IMR-90 (cell line): ENCODE results near the gene STXBP6. TPM values are rescaled to one million over a fixed set of nuclear protein-coding genes. Genes with fewer than 3 reads are reported as not detected.
A peak's percentile ranks its signal among the peaks of the same experiment; 100 is the strongest.

Experiments used
- ATAC-seq: fragments of 200-7000 bp; cut with Tn5 transposase; 2 replicates; pipeline ENCODE4 v1.9.1; 2020; ENCODE audit warnings: low read depth, mild to moderate bottlenecking, moderate library complexity
- BruUV-seq: library from RNA; stranded (reverse); fragments of 400-500 nt; replicated peaks from 2 replicates; lab custom pipeline; 2021; lab: Mats Ljungman, UMichigan
- CTCF ChIA-PET: fragments of 300-600 bp; formaldehyde crosslinking; extraction: SDS; loops from one replicate; lab custom pipeline; 2021; ENCODE audit warnings: antibody characterized with exemption; lab: Yijun Ruan, JAX
- POLR2A ChIA-PET: fragments of 300-600 bp; sonication (Branson Sonifier 250); formaldehyde crosslinking; loops from one replicate; lab custom pipeline; 2022; ENCODE audit warnings: antibody characterized with exemption; ENCODE audit not compliant: unreplicated experiment; lab: Charles Lee
- DNase-seq: peaks from one replicate; pipeline ENCODE4 v3.0.0; 2013
- H2AFZ ChIP-seq: replicated peaks from 2 replicates; pipeline ENCODE3; 2013; ENCODE audit warnings: low read length, mild to moderate bottlenecking; ENCODE audit not compliant: poor library complexity
- H2AK5ac ChIP-seq: 2 replicates; pipeline ENCODE4 v1.6.1; 2013; ENCODE audit warnings: low read depth, low read length, inconsistent platforms
- H2AK9ac ChIP-seq: replicated peaks from 2 replicates; pipeline ENCODE3; 2013; ENCODE audit warnings: mild to moderate bottlenecking, low read depth, low read length, moderate library complexity; ENCODE audit not compliant: poor library complexity
- H2BK120ac ChIP-seq: 2 replicates; pipeline ENCODE4 v1.6.1; 2013; ENCODE audit warnings: low read depth, low read length, inconsistent platforms
- H2BK15ac ChIP-seq: 3 replicates; pipeline ENCODE4 v1.6.1; 2013; ENCODE audit warnings: low read depth, low read length, inconsistent platforms
- H2BK20ac ChIP-seq: 2 replicates; pipeline ENCODE4 v1.6.1; 2013; ENCODE audit warnings: low read depth, mild to moderate bottlenecking, inconsistent platforms, low read length, moderate library complexity
- H2BK5ac ChIP-seq: 2 replicates; pipeline ENCODE4 v1.6.1; 2013; ENCODE audit warnings: mild to moderate bottlenecking, low read depth, low read length, inconsistent platforms; ENCODE audit not compliant: poor library complexity, severe bottlenecking
- H3K14ac ChIP-seq: replicated peaks from 2 replicates; pipeline ENCODE4 v1.6.1; 2013; ENCODE audit warnings: low read depth, low read length, inconsistent platforms
- H3K18ac ChIP-seq: 2 replicates; pipeline ENCODE4 v1.6.1; 2013; ENCODE audit warnings: low read depth, low read length, control low read depth
- H3K23ac ChIP-seq: 2 replicates; pipeline ENCODE4 v1.6.1; 2013; ENCODE audit warnings: low read depth, low read length, inconsistent platforms
- H3K27ac ChIP-seq: 2 replicates; pipeline ENCODE4 v1.5.1; 2013; ENCODE audit warnings: mild to moderate bottlenecking, control low read depth, low read length; ENCODE audit not compliant: insufficient read depth
- H3K27me3 ChIP-seq: 2 replicates; pipeline ENCODE4 v1.6.1; 2013; ENCODE audit warnings: low read length; ENCODE audit not compliant: control insufficient read depth, insufficient read depth
- H3K36me3 ChIP-seq: 2 replicates; pipeline ENCODE4 v1.6.1; 2013; ENCODE audit warnings: low read length, mixed read lengths; ENCODE audit not compliant: control insufficient read depth, insufficient read depth
- H3K4ac ChIP-seq: 2 replicates; pipeline ENCODE4 v1.6.1; 2013; ENCODE audit warnings: low read depth, low read length, inconsistent platforms
- H3K4me1 ChIP-seq: 2 replicates; pipeline ENCODE4 v1.6.1; 2013; ENCODE audit warnings: low read length, mixed read lengths; ENCODE audit not compliant: control insufficient read depth, insufficient read depth
- H3K4me2 ChIP-seq: 2 replicates; pipeline ENCODE4 v1.6.1; 2013; ENCODE audit warnings: low read depth, mild to moderate bottlenecking, control low read depth, low read length, moderate library complexity
- H3K4me3 ChIP-seq: 2 replicates; pipeline ENCODE4 v1.5.1; 2013; ENCODE audit warnings: low read depth, mild to moderate bottlenecking, control low read depth, low read length, moderate library complexity; ENCODE audit not compliant: insufficient read depth
- H3K56ac ChIP-seq: 2 replicates; pipeline ENCODE4 v1.6.1; 2013; ENCODE audit warnings: low read length, inconsistent platforms; ENCODE audit not compliant: insufficient read depth; ENCODE audit errors: extremely low read depth
- H3K79me1 ChIP-seq, 2 experiments: 2 replicates each; pipeline ENCODE4 v1.6.1; 2013; ENCODE audit warnings: low read length in 2 of 2, inconsistent platforms in 1 of 2, low read depth in 1 of 2
- H3K9ac ChIP-seq: 2 replicates; pipeline ENCODE4 v1.6.1; 2013; ENCODE audit warnings: low read depth, low read length, control low read depth
- H3K9me1 ChIP-seq: 2 replicates; pipeline ENCODE4 v1.6.1; 2013; ENCODE audit warnings: low read length, inconsistent platforms; ENCODE audit not compliant: insufficient read depth
- H3K9me3 ChIP-seq: 2 replicates; pipeline ENCODE4 v1.6.1; 2013; ENCODE audit warnings: low read length; ENCODE audit not compliant: control insufficient read depth, insufficient read depth
- H4K20me1 ChIP-seq: 2 replicates; pipeline ENCODE4 v1.6.1; 2013; ENCODE audit warnings: low read length, inconsistent platforms; ENCODE audit not compliant: insufficient read depth
- H4K5ac ChIP-seq: 2 replicates; pipeline ENCODE4 v1.6.1; 2013; ENCODE audit warnings: mild to moderate bottlenecking, low read depth, low read length, control low read depth
- H4K8ac ChIP-seq, 2 experiments: 2 replicates each; pipeline ENCODE4 v1.6.1; 2013; ENCODE audit warnings: low read depth in 2 of 2, low read length in 2 of 2, control low read depth in 1 of 2, inconsistent platforms in 1 of 2
- H4K91ac ChIP-seq: 2 replicates; pipeline ENCODE4 v1.6.1; 2013; ENCODE audit warnings: low read depth, low read length, inconsistent platforms; ENCODE audit not compliant: insufficient read depth
- FOS ChIP-seq: fragments of 150-350 bp; IDR thresholded peaks from 2 replicates; pipeline ENCODE4 v1.6.1; 2016; ENCODE audit warnings: low read depth, low read length
- MXI1 ChIP-seq: IDR thresholded peaks from 2 replicates; pipeline ENCODE4 v1.6.1; 2012; ENCODE audit warnings: low read depth, mild to moderate bottlenecking, low read length, moderate library complexity, borderline replicate concordance
- RFX5 ChIP-seq: IDR thresholded peaks from 2 replicates; pipeline ENCODE4 v1.8.0; 2012; ENCODE audit warnings: low read depth, mild to moderate bottlenecking, low read length, moderate library complexity
- WGBS, 2 experiments: methylation state at CpG; one replicate each; pipeline versions ENCODE4 v1.1.5 to v1.1.7; 2013; ENCODE audit warnings: missing lambda C conversion rate in 2 of 2; ENCODE audit not compliant: insufficient read length in 1 of 2; ENCODE audit errors: extremely low coverage in 2 of 2; 5-methylcytosine and 5-hydroxymethylcytosine counted together
- dilution Hi-C: fragments of 300-500 bp; cut with HindIII; formaldehyde crosslinking; loops from one replicate; pipeline ENCODE4 v1.14.3; 2018; ENCODE audit warnings: low sequenced_read_pairs; ENCODE audit not compliant: unreplicated experiment
- in situ Hi-C: fragments of 300-500 bp; cut with MboI; formaldehyde crosslinking; loops from 3 replicates; pipeline ENCODE4 v1.14.3; 2019; ENCODE audit warnings: low sequenced_read_pairs, inconsistent platforms, mixed read lengths
- intact Hi-C: fragments of 100-400 bp; cut with micrococcal nuclease; formaldehyde crosslinking; loops from 2 replicates; pipeline ENCODE4 v1.10.0; 2022
- polyA plus RNA-seq, 3 experiments: library from polyadenylated mRNA; depleted of rRNA; stranded (reverse); fragments of >200 nt; gene quantifications; 2 replicates each; pipeline ENCODE4 v1.2.3, GENCODE V29; 2012; ENCODE audit warnings: low replicate concordance in 1 of 3
- total RNA-seq: library from RNA; depleted of rRNA; stranded (reverse); fragments of >200 nt; gene quantifications from 2 replicates; pipeline ENCODE4 v1.2.3, GENCODE V29; 2012

The STXBP6 gene
- total and polyA plus RNA-seq, 2 of the 4 experiments (the other 2 are of a cell fraction): 14.2 to 14.3 TPM

GRCh38 chr14:24935796-24936195 lies 114.2 kb downstream of the STXBP6 start:
- H3K4ac ChIP-seq: 0 out of 2 replicates have a peak overlapping the region, but pooled peaks have one; percentile 5
- ATAC-seq: peak; percentile 77
- H3K4me1 ChIP-seq: peaks cover 3% of the 10 kb centered on the region; the same call in 1 of the 2 replicates
- no peaks in the 10 kb centered on the region for H4K20me1 ChIP-seq
- no peak overlapping the region; the same call in 1 of the 2 replicates for H2AK5ac ChIP-seq
- H3K79me1 ChIP-seq: no peaks in the 10 kb centered on the region
- intact Hi-C loops: no loop called here
- H3K14ac ChIP-seq: 0 out of 2 replicates have a peak overlapping the region, but pooled peaks have one; percentile 4
- no peak overlapping the region for H2AFZ ChIP-seq
- ChIA-PET POLR2A (no interaction called here), CTCF (no interaction called here)
- TF ChIP-seq FOS (no peak), RFX5 (no peak), MXI1 (no peak)
- no peak overlapping the region for H4K91ac ChIP-seq
- H2AK9ac ChIP-seq: no peak overlapping the region
- no peak overlapping the region for H3K4me3 ChIP-seq
- H3K56ac ChIP-seq: no peak overlapping the region
- WGBS, 2 experiments: no CpG with 5 or more reads among the region's 1 CpG
- H2BK5ac ChIP-seq: peak overlapping the region; percentile 47
- H3K27me3 ChIP-seq: no peaks in the 10 kb centered on the region
- no peak overlapping the region for H2BK15ac ChIP-seq
- H3K9me3 ChIP-seq: no peaks in the 10 kb centered on the region
- BruUV-seq: no TSS peak
- no peaks in the 10 kb centered on the region for H3K36me3 ChIP-seq
- no peaks in the 10 kb centered on the region for H3K9me1 ChIP-seq
- H3K9ac ChIP-seq: no peak overlapping the region
- H4K8ac ChIP-seq: no peak overlapping the region
- H3K27ac ChIP-seq: no peak overlapping the region
- DNase-seq: peak; percentile 53
- peak overlapping the region; percentile 33; the same call in 1 of the 2 replicates for H3K4me2 ChIP-seq
- no peak overlapping the region for H2BK20ac ChIP-seq
- no peak overlapping the region for H3K23ac ChIP-seq
- no peak overlapping the region for H4K5ac ChIP-seq
- H2BK120ac ChIP-seq: no peak overlapping the region
- dilution Hi-C loops: no loop called here
- H3K18ac ChIP-seq: peak overlapping the region; percentile 64; the same call in 1 of the 2 replicates
- in situ Hi-C loops: no loop called here
